OCI-LY1 (cell line): ENCODE data around the gene KIDINS220.

Source experiments
- CTCF ChIP-seq: fragments of 200-600 bp; sonication (generic), shearing (Covaris generic); IDR thresholded peaks from 2 replicates; pipeline ENCODE4 v1.5.1; 2017; ENCODE audit warnings: mild to moderate bottlenecking, antibody characterized with exemption, low read length, moderate library complexity, mixed read lengths
- EZH2 ChIP-seq: fragments of 200-600 bp; sonication (generic), shearing (Covaris generic); IDR thresholded peaks from 2 replicates; pipeline ENCODE4 v1.8.0; 2017; ENCODE audit warnings: borderline replicate concordance, mixed run types, mild to moderate bottlenecking, antibody characterized with exemption, low read length, moderate library complexity, mixed read lengths

- TF ChIP-seq EZH2 = no peak
- TF ChIP-seq CTCF = peak; percentile 78
These were observed 144.1 kb downstream of the KIDINS220 start for GRCh38 chr2:8693157-8693821.
